ENCODE data around the gene TBC1D8.

DNA sequence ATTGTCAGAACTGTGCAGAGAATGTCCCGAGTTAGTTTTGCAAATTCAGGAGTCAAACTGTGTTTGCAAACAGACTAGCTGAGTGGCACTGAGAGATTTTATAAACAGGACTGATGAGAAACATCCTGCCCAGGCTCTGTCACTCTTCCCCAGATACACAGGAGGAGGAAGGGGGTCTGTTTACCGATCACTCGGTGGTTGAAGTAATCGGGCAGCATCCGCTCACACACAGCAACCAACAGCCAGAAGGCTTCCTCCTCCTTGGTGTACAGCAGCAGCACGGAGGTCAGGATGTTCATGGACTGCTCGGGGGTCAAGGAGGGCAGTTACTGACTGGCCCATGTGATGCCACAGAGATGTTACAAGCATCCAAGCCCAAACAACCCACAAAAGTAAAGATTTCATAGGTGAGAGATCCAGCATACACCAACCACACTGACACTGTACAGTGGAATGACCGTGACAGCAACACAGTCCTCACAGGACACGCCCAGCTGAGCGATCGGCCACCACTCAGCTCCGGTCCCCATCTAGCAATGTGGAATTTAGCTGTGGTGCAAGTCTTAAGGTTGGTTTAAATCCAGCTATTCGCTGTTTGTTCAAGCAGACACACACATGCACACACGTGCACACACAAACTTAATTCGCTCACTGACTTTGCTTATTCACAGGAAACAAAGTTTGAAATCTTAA is 119.0 kb downstream of the TBC1D8 start:
- TF ChIP-seq, protein P1, sequence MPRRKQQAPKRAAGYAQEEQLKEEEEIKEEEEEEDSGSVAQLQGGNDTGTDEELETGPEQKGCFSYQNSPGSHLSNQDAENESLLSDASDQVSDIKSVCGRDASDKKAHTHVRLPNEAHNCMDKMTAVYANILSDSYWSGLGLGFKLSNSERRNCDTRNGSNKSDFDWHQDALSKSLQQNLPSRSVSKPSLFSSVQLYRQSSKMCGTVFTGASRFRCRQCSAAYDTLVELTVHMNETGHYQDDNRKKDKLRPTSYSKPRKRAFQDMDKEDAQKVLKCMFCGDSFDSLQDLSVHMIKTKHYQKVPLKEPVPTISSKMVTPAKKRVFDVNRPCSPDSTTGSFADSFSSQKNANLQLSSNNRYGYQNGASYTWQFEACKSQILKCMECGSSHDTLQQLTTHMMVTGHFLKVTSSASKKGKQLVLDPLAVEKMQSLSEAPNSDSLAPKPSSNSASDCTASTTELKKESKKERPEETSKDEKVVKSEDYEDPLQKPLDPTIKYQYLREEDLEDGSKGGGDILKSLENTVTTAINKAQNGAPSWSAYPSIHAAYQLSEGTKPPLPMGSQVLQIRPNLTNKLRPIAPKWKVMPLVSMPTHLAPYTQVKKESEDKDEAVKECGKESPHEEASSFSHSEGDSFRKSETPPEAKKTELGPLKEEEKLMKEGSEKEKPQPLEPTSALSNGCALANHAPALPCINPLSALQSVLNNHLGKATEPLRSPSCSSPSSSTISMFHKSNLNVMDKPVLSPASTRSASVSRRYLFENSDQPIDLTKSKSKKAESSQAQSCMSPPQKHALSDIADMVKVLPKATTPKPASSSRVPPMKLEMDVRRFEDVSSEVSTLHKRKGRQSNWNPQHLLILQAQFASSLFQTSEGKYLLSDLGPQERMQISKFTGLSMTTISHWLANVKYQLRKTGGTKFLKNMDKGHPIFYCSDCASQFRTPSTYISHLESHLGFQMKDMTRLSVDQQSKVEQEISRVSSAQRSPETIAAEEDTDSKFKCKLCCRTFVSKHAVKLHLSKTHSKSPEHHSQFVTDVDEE (CRISPR knock-in tag; IDR thresholded peaks at IDR 0.05) = no peak
- TF ChIP-seq, protein P2, sequence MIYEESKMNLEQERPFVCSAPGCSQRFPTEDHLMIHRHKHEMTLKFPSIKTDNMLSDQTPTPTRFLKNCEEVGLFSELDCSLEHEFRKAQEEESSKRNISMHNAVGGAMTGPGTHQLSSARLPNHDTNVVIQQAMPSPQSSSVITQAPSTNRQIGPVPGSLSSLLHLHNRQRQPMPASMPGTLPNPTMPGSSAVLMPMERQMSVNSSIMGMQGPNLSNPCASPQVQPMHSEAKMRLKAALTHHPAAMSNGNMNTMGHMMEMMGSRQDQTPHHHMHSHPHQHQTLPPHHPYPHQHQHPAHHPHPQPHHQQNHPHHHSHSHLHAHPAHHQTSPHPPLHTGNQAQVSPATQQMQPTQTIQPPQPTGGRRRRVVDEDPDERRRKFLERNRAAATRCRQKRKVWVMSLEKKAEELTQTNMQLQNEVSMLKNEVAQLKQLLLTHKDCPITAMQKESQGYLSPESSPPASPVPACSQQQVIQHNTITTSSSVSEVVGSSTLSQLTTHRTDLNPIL (CRISPR knock-in tag; IDR thresholded peaks at IDR 0.05; ENCODE audit: low read depth) = no peak
- TF ChIP-seq BACH2 (CRISPR knock-in tag; IDR thresholded peaks at IDR 0.05; ENCODE audit: borderline replicate concordance) = no peak
- no peak for TF ChIP-seq ZC3H10 (CRISPR knock-in tag; IDR thresholded peaks at IDR 0.05)
- no peak for TF ChIP-seq OSR1 (CRISPR knock-in tag; IDR thresholded peaks at IDR 0.05)
- TF ChIP-seq, protein P3, sequence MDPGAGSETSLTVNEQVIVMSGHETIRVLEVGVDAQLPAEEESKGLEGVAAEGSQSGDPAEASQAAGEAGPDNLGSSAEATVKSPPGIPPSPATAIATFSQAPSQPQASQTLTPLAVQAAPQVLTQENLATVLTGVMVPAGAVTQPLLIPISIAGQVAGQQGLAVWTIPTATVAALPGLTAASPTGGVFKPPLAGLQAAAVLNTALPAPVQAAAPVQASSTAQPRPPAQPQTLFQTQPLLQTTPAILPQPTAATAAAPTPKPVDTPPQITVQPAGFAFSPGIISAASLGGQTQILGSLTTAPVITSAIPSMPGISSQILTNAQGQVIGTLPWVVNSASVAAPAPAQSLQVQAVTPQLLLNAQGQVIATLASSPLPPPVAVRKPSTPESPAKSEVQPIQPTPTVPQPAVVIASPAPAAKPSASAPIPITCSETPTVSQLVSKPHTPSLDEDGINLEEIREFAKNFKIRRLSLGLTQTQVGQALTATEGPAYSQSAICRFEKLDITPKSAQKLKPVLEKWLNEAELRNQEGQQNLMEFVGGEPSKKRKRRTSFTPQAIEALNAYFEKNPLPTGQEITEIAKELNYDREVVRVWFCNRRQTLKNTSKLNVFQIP (CRISPR knock-in tag; IDR thresholded peaks at IDR 0.05; ENCODE audit: borderline replicate concordance, low read depth) = no peak
- TF ChIP-seq GLIS3 (CRISPR knock-in tag; IDR thresholded peaks at IDR 0.05) = no peak
- TF ChIP-seq, protein P4, sequence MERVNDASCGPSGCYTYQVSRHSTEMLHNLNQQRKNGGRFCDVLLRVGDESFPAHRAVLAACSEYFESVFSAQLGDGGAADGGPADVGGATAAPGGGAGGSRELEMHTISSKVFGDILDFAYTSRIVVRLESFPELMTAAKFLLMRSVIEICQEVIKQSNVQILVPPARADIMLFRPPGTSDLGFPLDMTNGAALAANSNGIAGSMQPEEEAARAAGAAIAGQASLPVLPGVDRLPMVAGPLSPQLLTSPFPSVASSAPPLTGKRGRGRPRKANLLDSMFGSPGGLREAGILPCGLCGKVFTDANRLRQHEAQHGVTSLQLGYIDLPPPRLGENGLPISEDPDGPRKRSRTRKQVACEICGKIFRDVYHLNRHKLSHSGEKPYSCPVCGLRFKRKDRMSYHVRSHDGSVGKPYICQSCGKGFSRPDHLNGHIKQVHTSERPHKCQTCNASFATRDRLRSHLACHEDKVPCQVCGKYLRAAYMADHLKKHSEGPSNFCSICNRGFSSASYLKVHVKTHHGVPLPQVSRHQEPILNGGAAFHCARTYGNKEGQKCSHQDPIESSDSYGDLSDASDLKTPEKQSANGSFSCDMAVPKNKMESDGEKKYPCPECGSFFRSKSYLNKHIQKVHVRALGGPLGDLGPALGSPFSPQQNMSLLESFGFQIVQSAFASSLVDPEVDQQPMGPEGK (CRISPR knock-in tag; IDR thresholded peaks at IDR 0.05; ENCODE audit: borderline replicate concordance) = no peak
- TF ChIP-seq ESRRG (CRISPR knock-in tag; IDR thresholded peaks at IDR 0.05) = no peak
- no peak for TF ChIP-seq ISL1 (CRISPR knock-in tag; IDR thresholded peaks at IDR 0.05)
- TF ChIP-seq ZFP3 (CRISPR knock-in tag; IDR thresholded peaks at IDR 0.05) = no peak
- TF ChIP-seq TCF4 (CRISPR knock-in tag; IDR thresholded peaks at IDR 0.05; ENCODE audit: borderline replicate concordance) = no peak
- no peak for TF ChIP-seq ZNF8 (CRISPR knock-in tag; IDR thresholded peaks at IDR 0.05)

All from SK-N-SH treated with all-trans-retinoic acid at 6 μM for 48 hours (cell line).